Head of caudate nucleus (tissue), 42 donors: ENCODE measurements around the gene SLC17A3.

Source experiments
- DNase-seq, 42 donors: peaks; one replicate each; pipeline versions ENCODE4 v3.0.0 to v3.0.0-alpha.2; 2020 to 2021; ENCODE audit warnings: mixed read lengths in 7 of 42
- intact Hi-C: fragments of 100-400 bp; cut with DNase I; formaldehyde crosslinking; loops from one replicate; pipeline ENCODE4 v1.15.0; 2022

Gene SLC17A3

GRCh38 chr6:25895771-25896170 is 21.7 kb upstream of the SLC17A3 start:
- DNase-seq: no peak
- intact Hi-C loops: no loop called here

DNA sequence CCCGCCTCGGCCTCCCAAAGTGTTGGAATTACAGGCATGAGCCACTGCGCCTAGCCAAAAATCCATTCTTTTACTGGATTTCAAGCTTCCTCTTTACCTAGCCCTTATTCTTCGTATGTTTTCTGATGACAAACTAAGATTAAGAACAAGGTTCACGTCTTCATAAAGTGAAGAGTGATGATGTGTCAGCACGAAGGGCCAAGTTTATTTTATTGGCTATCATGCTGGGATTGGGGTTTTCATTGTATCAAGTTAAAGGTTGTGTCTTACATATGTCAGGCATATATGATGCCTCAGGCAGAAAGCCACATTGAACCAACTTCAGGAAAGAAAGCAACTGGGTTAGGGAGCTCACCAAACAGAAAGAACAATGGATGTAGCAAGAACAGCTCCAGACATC is 19.7 kb upstream of the SLC17A3 start:
- intact Hi-C loops: no loop called here
- DNase-seq: no peak

- no peak for DNase-seq
- intact Hi-C loops: no loop called here
Measured at GRCh38 chr6:25892877-25893276, 18.8 kb upstream of the SLC17A3 start.

- intact Hi-C loops: no loop called here
- DNase-seq: peak in 29 of 42 donors; percentile 9 to 74 (median 39)
Measured at GRCh38 chr6:25889877-25890853, 16.1 kb upstream of the SLC17A3 start.

- no peak for DNase-seq
- intact Hi-C loops: no loop called here
Measured at GRCh38 chr6:25888626-25889025, 14.6 kb upstream of the SLC17A3 start.

GRCh38 chr6:25886066-25886465 is 12.0 kb upstream of the SLC17A3 start:
- intact Hi-C loops: no loop called here
- no peak for DNase-seq

DNA sequence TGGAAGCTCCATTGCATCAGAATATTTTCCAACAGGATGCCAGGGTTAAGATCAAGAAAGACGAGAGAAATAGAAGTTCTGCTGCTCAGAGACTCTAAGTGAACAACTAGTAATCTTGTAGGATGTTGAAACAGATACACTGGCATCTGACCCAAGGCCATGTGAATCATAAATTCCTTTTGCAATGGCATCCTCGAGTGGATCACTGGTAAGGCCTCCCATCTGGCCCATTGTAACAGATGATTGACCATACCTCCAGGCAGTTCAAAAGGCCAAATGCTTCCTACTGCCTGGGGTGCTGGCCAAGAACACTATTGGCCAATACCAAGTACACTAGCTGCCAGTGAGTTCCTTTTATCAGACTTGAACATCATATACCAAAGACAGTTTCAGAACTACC is 9.9 kb upstream of the SLC17A3 start:
- DNase-seq: no peak
- intact Hi-C loops: no loop called here

GRCh38 chr6:25883536-25883935 is 9.5 kb upstream of the SLC17A3 start:
- intact Hi-C loops: no loop called here
- DNase-seq: no peak

- DNase-seq: peak in 2 of 42 donors; percentile 1 to 42
- intact Hi-C loops: no loop called here
Measured at GRCh38 chr6:25882051-25882496, 8.0 kb upstream of the SLC17A3 start.

DNA sequence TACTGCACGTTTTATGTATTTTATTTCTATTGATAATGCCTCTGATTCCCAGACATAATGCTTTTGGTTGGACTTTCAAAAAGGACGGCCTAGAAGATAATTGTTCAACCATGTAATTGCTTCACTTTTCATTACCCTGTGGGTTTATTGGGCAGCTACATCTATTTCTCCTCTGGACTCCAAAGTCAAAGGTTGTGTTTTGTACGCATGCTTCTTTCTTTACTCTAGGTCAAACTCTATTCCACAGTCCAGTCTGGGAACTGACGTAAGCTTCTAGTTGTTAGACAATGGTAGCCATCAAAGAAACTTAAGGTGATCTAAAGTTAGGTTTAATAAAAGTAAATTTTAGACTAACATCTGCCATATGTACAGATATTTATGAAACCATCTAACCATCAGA is 6.6 kb upstream of the SLC17A3 start:
- intact Hi-C loops: no loop called here
- DNase-seq: no peak

GRCh38 chr6:25878721-25879322 is 4.8 kb upstream of the SLC17A3 start:
- intact Hi-C loops: no loop called here
- DNase-seq: no peak

DNA sequence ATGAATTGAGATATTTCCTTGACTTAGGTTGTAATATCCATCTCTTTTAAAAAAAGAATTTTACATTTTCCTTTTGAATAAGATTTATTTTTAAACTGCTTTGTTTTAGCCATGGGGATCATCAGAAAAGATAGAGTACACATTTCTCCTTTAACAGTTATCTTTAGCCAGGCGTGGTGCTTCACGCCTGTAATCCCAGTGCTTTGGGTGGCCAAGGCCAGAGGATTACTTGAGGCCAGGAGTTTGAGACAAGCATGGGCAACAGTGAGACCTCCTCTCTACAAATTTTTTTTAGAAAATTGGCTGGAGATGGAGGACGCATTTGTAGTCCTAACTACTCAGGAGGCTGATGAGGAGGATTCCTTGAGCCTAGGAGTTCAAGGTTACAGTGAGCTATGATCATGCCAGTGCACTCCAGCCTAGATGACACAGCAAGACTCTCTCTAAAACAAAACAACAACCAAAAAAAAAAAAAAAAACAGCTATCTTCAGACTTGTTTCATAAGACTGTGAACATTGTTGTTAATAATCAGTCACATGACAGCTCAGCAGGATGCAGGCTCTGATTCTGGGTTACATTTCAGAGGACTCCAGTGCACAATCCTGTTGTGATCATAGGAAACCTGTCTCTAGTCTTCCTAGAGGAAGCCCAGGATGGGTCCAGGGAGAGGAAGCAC is 2.0 kb upstream of the SLC17A3 start:
- DNase-seq: no peak
- intact Hi-C loops: no loop called here

- DNase-seq: no peak
- intact Hi-C loops: no loop called here
Measured at GRCh38 chr6:25875563-25875905, 1.5 kb upstream of the SLC17A3 start.

GRCh38 chr6:25874822-25875562 is 949 bp upstream of the SLC17A3 start:
- intact Hi-C loops: no loop called here

DNA sequence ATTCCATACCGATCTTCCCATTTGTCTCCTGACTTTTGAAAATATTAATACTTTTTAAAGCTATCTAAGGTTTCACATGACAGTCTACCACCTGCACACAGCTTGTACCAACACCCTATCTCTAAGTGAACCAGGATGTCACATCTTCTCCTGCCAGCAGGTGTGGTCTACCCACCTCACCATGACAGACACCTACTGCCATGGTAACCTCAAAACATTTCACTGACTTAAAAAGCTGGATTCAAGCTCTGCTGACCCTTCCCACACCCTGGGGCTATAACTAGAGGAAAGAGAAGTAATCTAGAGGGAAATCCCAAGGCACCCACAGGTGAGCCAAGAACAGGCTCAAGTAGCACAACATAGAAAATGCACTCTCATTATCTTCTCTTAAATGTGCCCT is 1.2 kb downstream of the SLC17A3 start:
- intact Hi-C loops: no loop called here
- no peak for DNase-seq

More at GRCh38 chr6:25874822-25875562, 949 bp upstream of the SLC17A3 start:
- DNase-seq: no peak

DNA sequence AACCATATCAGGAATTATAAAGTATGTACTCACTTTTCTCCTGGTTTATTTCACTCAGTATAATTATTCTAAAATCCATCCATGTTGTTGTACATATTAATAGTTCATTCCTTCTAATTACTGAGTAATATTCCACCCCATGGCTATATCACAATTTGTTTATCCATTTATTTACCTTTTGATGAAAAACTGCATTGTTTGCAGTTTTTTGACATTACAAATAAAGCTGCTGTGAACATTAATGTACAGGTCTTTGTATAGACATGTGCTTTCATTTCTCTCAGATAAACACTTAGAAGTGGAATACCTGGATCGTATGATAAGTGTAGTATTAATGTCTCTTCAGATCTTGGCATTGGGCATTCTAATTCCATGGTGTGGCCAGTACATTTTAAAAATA is 4.2 kb downstream of the SLC17A3 start:
- no peak for DNase-seq
- intact Hi-C loops: no loop called here

DNA sequence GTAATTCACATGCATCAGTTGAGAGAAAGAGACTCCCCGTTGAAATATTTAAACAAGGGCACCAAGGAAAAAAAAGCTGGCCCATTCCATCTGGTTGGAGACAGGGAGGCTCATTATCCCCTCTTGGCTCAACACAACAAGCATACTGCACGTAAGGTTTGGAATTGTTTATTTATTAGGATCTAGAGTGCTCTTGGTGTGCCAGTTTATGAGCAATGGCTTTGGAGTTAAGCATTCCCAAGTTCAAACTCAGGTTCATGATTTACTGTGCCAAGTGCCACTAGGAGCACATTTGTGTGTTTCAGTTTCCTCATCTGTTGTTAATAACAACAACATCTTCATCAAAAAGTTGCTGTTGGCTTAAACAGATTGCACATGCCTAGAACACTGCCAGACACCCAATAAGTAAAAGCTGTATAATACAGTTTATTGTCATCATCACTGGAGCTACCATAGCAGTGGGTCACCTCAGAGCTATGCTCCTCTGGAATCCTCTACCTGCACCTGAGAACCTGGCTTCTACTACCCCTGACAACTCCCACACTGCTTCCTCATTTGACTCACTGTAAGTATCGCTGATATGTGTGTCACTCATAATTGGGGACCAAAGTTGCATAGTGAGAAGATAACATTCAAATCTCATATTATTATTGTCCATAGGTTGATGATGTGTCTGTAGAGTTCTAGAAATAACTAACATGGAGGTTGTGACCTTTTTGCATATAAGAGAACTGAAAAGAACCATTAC is 5.4 kb downstream of the SLC17A3 start:
- intact Hi-C loops: no loop called here
- no peak for DNase-seq

DNA sequence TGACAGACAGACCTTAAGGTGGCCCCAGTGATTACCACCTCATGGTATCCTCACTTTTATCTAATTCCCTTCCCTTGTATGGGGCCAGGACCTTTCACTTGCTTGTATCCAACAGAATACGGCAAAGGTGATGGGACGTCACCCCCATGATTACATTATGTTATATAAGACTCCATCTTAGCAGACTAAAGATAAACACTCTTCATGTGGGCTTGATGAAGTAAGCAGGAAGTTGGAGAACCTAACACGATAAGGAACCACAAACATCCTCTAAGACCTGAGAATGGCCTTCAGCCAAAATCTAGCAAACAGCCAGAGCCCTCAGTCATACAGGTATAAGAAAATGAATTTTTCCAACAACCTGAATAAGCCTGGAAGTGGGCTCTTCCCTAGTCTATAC is 8.0 kb downstream of the SLC17A3 start:
- intact Hi-C loops: no loop called here
- no peak for DNase-seq

GRCh38 chr6:25863360-25863759 is 10.7 kb downstream of the SLC17A3 start:
- intact Hi-C loops: no loop called here
- DNase-seq: no peak
